Measurements from ENCODE around the gene ENTPD7. TPM values are rescaled to one million over a fixed set of nuclear protein-coding genes. Genes with fewer than 3 reads are reported as not detected.

Gene ENTPD7
- total and polyA plus RNA-seq, 2 of the 8 experiments (the other 6 are each of a cell fraction or from before 2014, with no cell fraction given), result 5.0 to 15.6 TPM

GRCh38 chr10:99611326-99611725 is 48.0 kb upstream of the ENTPD7 start (continued):
- TF ChIP-seq, protein P1, sequence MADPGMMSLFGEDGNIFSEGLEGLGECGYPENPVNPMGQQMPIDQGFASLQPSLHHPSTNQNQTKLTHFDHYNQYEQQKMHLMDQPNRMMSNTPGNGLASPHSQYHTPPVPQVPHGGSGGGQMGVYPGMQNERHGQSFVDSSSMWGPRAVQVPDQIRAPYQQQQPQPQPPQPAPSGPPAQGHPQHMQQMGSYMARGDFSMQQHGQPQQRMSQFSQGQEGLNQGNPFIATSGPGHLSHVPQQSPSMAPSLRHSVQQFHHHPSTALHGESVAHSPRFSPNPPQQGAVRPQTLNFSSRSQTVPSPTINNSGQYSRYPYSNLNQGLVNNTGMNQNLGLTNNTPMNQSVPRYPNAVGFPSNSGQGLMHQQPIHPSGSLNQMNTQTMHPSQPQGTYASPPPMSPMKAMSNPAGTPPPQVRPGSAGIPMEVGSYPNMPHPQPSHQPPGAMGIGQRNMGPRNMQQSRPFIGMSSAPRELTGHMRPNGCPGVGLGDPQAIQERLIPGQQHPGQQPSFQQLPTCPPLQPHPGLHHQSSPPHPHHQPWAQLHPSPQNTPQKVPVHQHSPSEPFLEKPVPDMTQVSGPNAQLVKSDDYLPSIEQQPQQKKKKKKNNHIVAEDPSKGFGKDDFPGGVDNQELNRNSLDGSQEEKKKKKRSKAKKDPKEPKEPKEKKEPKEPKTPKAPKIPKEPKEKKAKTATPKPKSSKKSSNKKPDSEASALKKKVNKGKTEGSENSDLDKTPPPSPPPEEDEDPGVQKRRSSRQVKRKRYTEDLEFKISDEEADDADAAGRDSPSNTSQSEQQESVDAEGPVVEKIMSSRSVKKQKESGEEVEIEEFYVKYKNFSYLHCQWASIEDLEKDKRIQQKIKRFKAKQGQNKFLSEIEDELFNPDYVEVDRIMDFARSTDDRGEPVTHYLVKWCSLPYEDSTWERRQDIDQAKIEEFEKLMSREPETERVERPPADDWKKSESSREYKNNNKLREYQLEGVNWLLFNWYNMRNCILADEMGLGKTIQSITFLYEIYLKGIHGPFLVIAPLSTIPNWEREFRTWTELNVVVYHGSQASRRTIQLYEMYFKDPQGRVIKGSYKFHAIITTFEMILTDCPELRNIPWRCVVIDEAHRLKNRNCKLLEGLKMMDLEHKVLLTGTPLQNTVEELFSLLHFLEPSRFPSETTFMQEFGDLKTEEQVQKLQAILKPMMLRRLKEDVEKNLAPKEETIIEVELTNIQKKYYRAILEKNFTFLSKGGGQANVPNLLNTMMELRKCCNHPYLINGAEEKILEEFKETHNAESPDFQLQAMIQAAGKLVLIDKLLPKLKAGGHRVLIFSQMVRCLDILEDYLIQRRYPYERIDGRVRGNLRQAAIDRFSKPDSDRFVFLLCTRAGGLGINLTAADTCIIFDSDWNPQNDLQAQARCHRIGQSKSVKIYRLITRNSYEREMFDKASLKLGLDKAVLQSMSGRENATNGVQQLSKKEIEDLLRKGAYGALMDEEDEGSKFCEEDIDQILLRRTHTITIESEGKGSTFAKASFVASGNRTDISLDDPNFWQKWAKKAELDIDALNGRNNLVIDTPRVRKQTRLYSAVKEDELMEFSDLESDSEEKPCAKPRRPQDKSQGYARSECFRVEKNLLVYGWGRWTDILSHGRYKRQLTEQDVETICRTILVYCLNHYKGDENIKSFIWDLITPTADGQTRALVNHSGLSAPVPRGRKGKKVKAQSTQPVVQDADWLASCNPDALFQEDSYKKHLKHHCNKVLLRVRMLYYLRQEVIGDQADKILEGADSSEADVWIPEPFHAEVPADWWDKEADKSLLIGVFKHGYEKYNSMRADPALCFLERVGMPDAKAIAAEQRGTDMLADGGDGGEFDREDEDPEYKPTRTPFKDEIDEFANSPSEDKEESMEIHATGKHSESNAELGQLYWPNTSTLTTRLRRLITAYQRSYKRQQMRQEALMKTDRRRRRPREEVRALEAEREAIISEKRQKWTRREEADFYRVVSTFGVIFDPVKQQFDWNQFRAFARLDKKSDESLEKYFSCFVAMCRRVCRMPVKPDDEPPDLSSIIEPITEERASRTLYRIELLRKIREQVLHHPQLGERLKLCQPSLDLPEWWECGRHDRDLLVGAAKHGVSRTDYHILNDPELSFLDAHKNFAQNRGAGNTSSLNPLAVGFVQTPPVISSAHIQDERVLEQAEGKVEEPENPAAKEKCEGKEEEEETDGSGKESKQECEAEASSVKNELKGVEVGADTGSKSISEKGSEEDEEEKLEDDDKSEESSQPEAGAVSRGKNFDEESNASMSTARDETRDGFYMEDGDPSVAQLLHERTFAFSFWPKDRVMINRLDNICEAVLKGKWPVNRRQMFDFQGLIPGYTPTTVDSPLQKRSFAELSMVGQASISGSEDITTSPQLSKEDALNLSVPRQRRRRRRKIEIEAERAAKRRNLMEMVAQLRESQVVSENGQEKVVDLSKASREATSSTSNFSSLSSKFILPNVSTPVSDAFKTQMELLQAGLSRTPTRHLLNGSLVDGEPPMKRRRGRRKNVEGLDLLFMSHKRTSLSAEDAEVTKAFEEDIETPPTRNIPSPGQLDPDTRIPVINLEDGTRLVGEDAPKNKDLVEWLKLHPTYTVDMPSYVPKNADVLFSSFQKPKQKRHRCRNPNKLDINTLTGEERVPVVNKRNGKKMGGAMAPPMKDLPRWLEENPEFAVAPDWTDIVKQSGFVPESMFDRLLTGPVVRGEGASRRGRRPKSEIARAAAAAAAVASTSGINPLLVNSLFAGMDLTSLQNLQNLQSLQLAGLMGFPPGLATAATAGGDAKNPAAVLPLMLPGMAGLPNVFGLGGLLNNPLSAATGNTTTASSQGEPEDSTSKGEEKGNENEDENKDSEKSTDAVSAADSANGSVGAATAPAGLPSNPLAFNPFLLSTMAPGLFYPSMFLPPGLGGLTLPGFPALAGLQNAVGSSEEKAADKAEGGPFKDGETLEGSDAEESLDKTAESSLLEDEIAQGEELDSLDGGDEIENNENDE (IDR thresholded peaks at IDR 0.05; ENCODE audit: insufficient replicate concordance, low read length), result no peak
- TF ChIP-seq RXRA (IDR thresholded peaks at IDR 0.05; ENCODE audit: insufficient read depth, low read depth, low read length) (no peak), KDM4A (IDR thresholded peaks at IDR 0.05; ENCODE audit: low read depth, low read length, severe bottlenecking) (no peak), SP1 (IDR thresholded peaks at IDR 0.05; ENCODE audit: low read depth, low read length) (no peak), POLR2A (IDR thresholded peaks at IDR 0.05; ENCODE audit: control extremely low read depth in 1 of 2, low read depth in 2 of 2, low read length in 2 of 2) (no peak), CHD2 (IDR thresholded peaks at IDR 0.05; ENCODE audit: low read length) (no peak)
